Measurements from ENCODE around the gene SLC26A2. TPM values are rescaled to one million over a fixed set of nuclear protein-coding genes. Genes with fewer than 3 reads are reported as not detected.

SLC26A2 gene
- total and polyA plus RNA-seq, 2 experiments from 2014 or later = 6.2 to 11.1 TPM

GRCh38 chr5:149944666-149945065, 15.9 kb upstream of the SLC26A2 start, which contains the start of gene PDE6A:
Gene PDE6A (minus strand): TSS chr5:149944793. CDS start chr5:149944673, 120 bp downstream.
- TF ChIP-seq EZH2phosphoT487 (IDR thresholded peaks at IDR 0.05; ENCODE audit: insufficient read depth, low read depth) = no peak
- no peak for TF ChIP-seq EZH2 (IDR thresholded peaks at IDR 0.05; ENCODE audit: insufficient read depth, poor library complexity, severe bottlenecking)
- Histone ChIP-seq H3K4me1 (ENCODE audit: insufficient read depth) (peaks cover 3% of the 10 kb centered on the region), H3K9me3 (ENCODE audit: low read depth) (no peaks in the 10 kb centered on the region), H2AFZ (no peak within 1 kb of the TSS), H3K9me2 (ENCODE audit: insufficient read depth) (no peaks in the 10 kb centered on the region), H3K4me3 (no peak within 1 kb of the TSS), H3K9ac (no peak within 1 kb of the TSS), H3K36me3 (ENCODE audit: low read depth) (no peaks in the 10 kb centered on the region), H3K4me2 (ENCODE audit: unreplicated experiment) (no peak within 1 kb of the TSS), H4K20me1 (ENCODE audit: insufficient read depth) (no peaks in the 10 kb centered on the region), H3K27ac (no peak within 1 kb of the TSS), H3K27me3 (replicated peaks; ENCODE audit: insufficient read depth) (0 out of 2 replicates have a peak, but pooled peaks cover 7% of the 10 kb centered on the region), H3K79me2 (ENCODE audit: insufficient read depth) (no peaks in the 10 kb centered on the region), H3F3A (ENCODE audit: insufficient read depth) (peaks cover 8% of the 10 kb centered on the region)
- in situ Hi-C loops (cut with MboI) = no loop called here
- WGBS, 2 experiments (ENCODE audit: low coverage in 1 of 2, low lambda C conversion rate in 2 of 2, missing lambda C conversion rate in 2 of 2) = 94 to 97% methylated on average over 2 of the region's 2 CpGs
- DNase-seq = no peak

- in situ Hi-C loops (cut with MboI) = no loop called here
- Histone ChIP-seq H4K20me1 (ENCODE audit: insufficient read depth) (no peaks in the 10 kb centered on the region), H3K27me3 (replicated peaks; ENCODE audit: insufficient read depth) (0 out of 2 replicates have a peak, but pooled peaks cover 7% of the 10 kb centered on the region), H3K9me2 (ENCODE audit: insufficient read depth) (no peaks in the 10 kb centered on the region), H3K79me2 (ENCODE audit: insufficient read depth) (no peaks in the 10 kb centered on the region), H2AFZ (no peak overlapping the region), H3K4me3 (no peak overlapping the region), H3K36me3 (ENCODE audit: low read depth) (no peaks in the 10 kb centered on the region), H3K27ac (no peak overlapping the region), H3F3A (ENCODE audit: insufficient read depth) (no peaks in the 10 kb centered on the region), H3K4me1 (ENCODE audit: insufficient read depth) (no peaks in the 10 kb centered on the region), H3K9ac (no peak overlapping the region), H3K9me3 (ENCODE audit: low read depth) (no peaks in the 10 kb centered on the region), H3K4me2 (ENCODE audit: unreplicated experiment) (no peak overlapping the region)
- TF ChIP-seq EZH2phosphoT487 (IDR thresholded peaks at IDR 0.05; ENCODE audit: insufficient read depth, low read depth) (no peak), EZH2 (IDR thresholded peaks at IDR 0.05; ENCODE audit: insufficient read depth, poor library complexity, severe bottlenecking) (no peak)
- no peak for DNase-seq
- WGBS, 2 experiments (ENCODE audit: low coverage in 1 of 2, low lambda C conversion rate in 2 of 2, missing lambda C conversion rate in 2 of 2) = 46 to 52% methylated on average over 3 of the region's 3 CpGs
Observed at GRCh38 chr5:149946118-149946517, 14.4 kb upstream of the SLC26A2 start.

DNA sequence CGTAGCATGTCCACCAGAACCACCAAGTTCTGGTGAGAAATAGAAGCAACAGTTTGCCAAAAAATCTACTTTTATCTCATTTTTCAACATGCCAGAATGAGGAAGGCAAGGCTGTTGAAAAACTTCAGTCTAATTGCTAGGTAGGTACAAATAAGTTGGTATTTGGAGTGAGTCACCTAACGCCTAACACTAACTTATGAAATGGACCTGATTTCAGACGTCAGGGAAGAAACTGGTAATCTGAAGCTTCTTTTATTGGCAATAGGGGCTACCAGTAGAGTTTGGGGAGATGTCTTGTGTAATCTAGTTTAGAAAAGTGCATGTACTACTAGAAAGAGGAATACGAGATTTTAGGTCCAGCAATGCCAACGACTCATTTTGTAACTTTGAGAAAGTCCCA, 11.6 kb upstream of the SLC26A2 start:
- H4K20me1 ChIP-seq (ENCODE audit: insufficient read depth) = no peaks in the 10 kb centered on the region
- H3K4me2 ChIP-seq (ENCODE audit: unreplicated experiment) = no peak overlapping the region
- no peak overlapping the region for H3K27ac ChIP-seq
- 80 to 84% methylated on average over 5 of the region's 5 CpGs for WGBS, 2 experiments (ENCODE audit: low coverage in 1 of 2, low lambda C conversion rate in 2 of 2, missing lambda C conversion rate in 2 of 2)
- no peak for TF ChIP-seq EZH2phosphoT487 (IDR thresholded peaks at IDR 0.05; ENCODE audit: insufficient read depth, low read depth)
- TF ChIP-seq EZH2 (IDR thresholded peaks at IDR 0.05; ENCODE audit: insufficient read depth, poor library complexity, severe bottlenecking) = no peak
- no peaks in the 10 kb centered on the region for H3F3A ChIP-seq (ENCODE audit: insufficient read depth)
- H3K36me3 ChIP-seq (ENCODE audit: low read depth) = no peaks in the 10 kb centered on the region
- H2AFZ ChIP-seq = no peak overlapping the region
- H3K4me3 ChIP-seq = no peak overlapping the region
- H3K27me3 ChIP-seq (replicated peaks; ENCODE audit: insufficient read depth) = 0 out of 2 replicates have a peak, but pooled peaks cover 7% of the 10 kb centered on the region
- H3K9ac ChIP-seq = no peak overlapping the region
- no peaks in the 10 kb centered on the region for H3K9me3 ChIP-seq (ENCODE audit: low read depth)
- in situ Hi-C loops (cut with MboI) = no loop called here
- H3K4me1 ChIP-seq (ENCODE audit: insufficient read depth) = no peaks in the 10 kb centered on the region
- no peaks in the 10 kb centered on the region for H3K9me2 ChIP-seq (ENCODE audit: insufficient read depth)
- H3K79me2 ChIP-seq (ENCODE audit: insufficient read depth) = no peaks in the 10 kb centered on the region
- no peak for DNase-seq

- WGBS, 2 experiments (ENCODE audit: low coverage in 1 of 2, low lambda C conversion rate in 2 of 2, missing lambda C conversion rate in 2 of 2) = 61 to 70% methylated on average over 6 of the region's 6 CpGs
Observed at GRCh38 chr5:149951138-149951749, 9.3 kb upstream of the SLC26A2 start.

More at GRCh38 chr5:149951138-149951749, 9.3 kb upstream of the SLC26A2 start:
- Histone ChIP-seq H3K9me2 (ENCODE audit: insufficient read depth) (no peaks in the 10 kb centered on the region), H3K79me2 (ENCODE audit: insufficient read depth) (no peaks in the 10 kb centered on the region), H3F3A (ENCODE audit: insufficient read depth) (no peaks in the 10 kb centered on the region), H4K20me1 (ENCODE audit: insufficient read depth) (no peaks in the 10 kb centered on the region), H3K27ac (no peak overlapping the region), H3K4me3 (no peak overlapping the region), H3K27me3 (replicated peaks; ENCODE audit: insufficient read depth) (0 out of 2 replicates have a peak, but pooled peaks cover 7% of the 10 kb centered on the region), H2AFZ (no peak overlapping the region; the same call in 1 of the 2 replicates), H3K9ac (no peak overlapping the region), H3K9me3 (ENCODE audit: low read depth) (no peaks in the 10 kb centered on the region), H3K36me3 (ENCODE audit: low read depth) (no peaks in the 10 kb centered on the region), H3K4me2 (ENCODE audit: unreplicated experiment) (no peak overlapping the region), H3K4me1 (ENCODE audit: insufficient read depth) (no peaks in the 10 kb centered on the region)
- in situ Hi-C loops (cut with MboI) = no loop called here
- TF ChIP-seq EZH2 (IDR thresholded peaks at IDR 0.05; ENCODE audit: insufficient read depth, poor library complexity, severe bottlenecking) (no peak), EZH2phosphoT487 (IDR thresholded peaks at IDR 0.05; ENCODE audit: insufficient read depth, low read depth) (no peak)
- no peak for DNase-seq

Data from GM23248 (cell line).